HK-2 (cell line): ENCODE measurements around the gene STIP1.

Experiments
- DNase-seq: peaks from one replicate; pipeline ENCODE4 v3.0.0-alpha.2; 2018; ENCODE audit not compliant: unreplicated experiment

The STIP1 gene

DNA sequence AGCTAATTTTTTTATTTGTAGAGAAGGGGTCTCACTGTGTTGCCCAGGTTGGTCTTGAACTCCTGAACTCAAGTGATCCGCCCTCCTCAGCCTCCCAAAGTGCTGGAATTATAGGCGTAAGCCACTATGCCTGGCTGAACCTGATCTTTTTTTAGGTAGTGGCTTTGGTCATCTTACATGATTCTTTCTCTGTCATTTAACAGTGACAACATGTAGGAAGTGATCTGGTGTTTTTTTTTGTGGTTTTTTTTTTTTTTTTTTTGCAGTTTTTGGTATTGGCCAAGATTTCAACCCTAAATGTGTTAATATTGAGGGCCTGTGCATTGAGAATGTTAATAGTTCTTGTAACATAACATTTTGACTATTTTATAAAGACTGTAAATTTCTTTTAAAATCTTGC is 12.5 kb downstream of the STIP1 start:
- DNase-seq: no peak

DNA sequence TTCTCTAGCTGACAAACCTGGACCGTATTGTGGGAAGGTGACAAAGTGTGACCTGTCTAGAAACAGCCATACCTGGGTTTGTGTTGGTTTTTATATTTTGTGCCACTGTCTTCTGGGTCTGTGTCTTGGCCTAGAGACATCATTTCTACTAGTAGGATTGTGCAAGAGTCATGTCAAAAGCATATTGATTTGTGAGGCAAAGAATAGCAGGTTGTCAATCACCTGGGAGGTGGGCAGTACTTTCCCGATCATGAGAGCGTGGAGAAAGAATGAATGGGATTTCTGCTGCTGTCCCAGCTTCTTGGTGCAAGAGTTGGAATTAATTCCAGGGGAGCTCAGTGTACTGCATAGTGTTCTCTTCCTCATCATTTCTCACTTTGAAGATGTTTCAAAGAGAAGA is 15.6 kb downstream of the STIP1 start:
- DNase-seq: no peak

DNA sequence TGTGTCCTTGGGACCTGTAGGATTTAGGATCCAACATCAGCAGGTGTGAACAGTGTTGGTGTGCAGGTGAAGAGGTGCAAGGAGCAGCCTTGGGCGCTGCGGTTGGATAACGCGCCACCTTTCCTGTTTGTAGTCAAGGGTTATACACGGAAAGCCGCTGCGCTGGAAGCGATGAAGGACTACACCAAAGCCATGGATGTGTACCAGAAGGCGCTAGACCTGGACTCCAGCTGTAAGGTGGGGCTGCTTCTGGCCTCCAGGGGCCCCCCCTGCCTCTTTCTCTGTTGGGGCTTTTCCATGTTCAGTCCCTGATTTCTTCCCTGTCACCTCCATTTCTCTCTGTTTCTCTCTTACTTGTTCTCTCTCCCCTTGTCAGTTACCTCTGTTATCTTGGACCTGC is 17.0 kb downstream of the STIP1 start:
- DNase-seq: no peak

DNA sequence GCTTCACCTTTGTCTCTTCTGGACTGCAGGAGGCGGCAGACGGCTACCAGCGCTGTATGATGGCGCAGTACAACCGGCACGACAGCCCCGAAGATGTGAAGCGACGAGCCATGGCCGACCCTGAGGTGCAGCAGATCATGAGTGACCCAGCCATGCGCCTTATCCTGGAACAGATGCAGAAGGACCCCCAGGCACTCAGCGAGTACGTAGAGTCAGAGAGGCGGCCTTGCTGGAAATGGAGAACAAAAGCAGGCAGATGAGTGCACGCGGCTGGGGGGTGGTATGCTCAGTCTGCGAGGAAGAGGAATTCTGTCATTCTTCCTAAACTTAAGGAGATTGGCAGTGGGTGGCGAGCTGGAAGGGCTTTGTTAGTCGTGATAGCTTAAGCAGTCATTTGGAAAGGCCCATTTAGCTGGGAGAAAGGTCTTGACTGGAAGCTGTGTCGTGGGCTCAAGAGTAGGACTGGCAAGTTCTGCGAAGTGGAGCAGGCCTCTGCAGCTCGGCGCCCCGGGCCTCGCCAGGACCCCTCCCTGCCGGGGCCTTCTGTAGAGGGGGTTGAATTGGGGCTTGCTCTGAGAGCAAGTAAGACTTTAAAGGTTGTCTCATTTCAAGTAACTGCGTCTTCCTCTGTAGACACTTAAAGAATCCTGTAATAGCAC is 17.6 kb downstream of the STIP1 start:
- no peak for DNase-seq

DNA sequence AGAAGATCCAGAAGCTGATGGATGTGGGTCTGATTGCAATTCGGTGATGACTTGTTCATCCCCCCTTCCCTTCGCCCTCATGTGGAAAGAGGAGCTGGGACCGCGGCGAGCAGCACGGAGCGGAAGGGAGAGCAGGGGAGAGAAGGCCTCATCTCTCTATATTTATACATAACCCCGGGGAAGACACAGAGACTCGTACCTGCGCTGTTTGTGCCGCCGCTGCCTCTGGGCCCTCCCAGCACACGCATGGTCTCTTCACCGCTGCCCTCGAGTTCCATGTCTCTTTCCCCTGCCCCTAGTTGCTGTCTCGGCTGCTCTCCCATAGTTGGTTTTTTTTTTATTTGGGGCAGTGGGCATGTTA is 18.1 kb downstream of the STIP1 start:
- DNase-seq: no peak

DNA sequence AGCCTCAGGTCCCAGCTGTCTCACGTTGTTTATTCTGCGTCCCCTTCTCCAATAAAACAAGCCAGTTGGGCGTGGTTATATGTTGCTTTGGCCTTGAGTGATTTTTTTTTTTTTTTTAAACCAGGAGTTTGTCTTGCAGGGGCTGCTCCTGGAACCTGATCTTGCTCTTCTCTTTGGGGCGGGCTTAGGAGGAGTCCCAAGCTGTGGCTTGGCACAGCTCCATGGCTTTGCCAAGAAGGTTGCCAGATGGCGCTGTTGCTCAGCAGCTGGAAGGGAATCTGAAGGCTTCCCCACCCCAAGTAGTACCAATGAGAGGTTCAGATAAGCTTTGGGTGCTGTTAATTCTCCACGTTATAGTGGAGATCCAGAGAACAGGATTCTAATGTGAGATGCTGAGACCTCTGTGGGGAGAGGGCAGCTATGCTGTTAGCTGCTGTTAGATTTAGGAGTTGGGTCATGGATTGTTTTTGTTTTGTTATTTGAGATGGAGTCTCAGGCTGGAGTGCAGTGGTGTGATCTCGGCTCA is 18.6 kb downstream of the STIP1 start:
- DNase-seq: peak; percentile 68

DNA sequence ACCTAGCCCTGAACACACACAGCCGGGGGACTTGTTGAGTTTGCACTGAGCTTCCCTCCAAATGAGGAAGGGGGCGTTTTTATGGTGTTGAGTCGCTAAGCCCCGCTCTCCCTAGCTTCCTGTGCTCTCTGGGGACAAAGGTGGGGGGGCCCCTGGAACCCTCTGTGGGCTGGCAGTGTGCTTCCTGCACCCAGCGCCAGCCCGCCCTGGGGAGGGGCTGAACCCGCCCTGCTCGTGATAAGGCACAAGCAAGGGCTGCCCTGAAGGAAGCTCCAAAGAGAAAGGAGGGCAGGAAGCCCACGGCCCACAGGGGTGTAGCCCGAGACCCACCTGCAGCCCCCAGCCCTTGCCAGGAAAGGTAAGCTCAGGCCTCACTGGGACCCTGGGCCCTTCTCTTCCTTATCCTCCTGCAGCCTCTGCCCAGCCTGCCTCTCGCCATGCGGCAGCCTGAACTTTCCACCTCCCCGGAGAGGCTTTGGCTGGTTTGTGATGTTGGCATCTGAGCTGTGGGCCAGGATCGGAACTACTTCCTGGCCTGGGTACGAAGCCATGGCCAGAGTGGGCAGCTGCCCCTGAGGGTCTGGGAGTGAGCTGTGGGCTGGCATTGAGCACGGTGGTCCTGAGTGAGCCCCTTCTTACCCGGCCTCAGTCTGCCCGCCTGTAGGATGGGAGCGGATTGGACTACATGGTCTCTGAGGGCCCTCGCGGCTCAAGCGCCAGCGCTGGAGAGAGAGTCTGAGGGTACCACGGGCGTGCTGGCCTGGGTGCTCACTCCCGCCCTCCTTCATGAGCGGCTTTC is 20.7 kb downstream of the STIP1 start, which contains the start of gene FERMT3:
Gene FERMT3 (plus strand): TSS at position 265 of the 799 bp plus-strand sequence. CDS start 644 bp downstream, outside the sequence.
- no peak for DNase-seq

DNA sequence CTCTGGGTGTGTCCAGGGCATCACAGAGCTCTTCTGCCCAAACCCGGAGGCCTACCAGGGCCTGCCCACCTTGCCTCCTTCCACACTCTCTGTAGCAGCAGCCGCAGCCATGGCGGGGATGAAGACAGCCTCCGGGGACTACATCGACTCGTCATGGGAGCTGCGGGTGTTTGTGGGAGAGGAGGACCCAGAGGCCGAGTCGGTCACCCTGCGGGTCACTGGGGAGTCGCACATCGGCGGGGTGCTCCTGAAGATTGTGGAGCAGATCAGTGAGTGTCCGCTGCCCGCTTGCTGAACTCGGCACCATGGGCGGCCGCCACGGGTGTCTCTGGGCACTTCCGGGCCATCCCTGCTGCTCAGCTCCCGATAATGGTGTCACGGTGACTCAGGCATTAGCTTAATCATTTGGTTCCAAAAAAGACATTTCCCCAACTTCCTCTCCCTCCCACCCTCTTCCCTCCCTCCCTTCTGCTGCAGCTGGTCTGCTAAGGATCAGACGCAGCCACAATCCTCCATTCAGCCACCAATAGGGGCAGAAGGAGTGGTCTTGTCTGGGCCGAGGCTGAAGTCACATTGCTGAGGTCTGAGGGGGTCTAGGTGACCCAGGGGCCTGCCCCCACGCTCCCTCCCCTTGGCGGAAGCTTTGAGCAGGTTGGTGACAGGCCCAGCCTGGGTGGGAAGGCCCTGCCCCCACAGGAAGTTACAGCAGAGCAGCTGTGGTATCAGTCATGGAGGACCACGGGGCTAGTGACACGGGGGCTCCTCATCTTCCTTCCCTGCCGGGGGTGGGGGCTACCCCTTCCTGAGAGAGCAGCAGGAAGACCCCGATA is 21.5 kb downstream of the STIP1 start:
- no peak for DNase-seq

DNA sequence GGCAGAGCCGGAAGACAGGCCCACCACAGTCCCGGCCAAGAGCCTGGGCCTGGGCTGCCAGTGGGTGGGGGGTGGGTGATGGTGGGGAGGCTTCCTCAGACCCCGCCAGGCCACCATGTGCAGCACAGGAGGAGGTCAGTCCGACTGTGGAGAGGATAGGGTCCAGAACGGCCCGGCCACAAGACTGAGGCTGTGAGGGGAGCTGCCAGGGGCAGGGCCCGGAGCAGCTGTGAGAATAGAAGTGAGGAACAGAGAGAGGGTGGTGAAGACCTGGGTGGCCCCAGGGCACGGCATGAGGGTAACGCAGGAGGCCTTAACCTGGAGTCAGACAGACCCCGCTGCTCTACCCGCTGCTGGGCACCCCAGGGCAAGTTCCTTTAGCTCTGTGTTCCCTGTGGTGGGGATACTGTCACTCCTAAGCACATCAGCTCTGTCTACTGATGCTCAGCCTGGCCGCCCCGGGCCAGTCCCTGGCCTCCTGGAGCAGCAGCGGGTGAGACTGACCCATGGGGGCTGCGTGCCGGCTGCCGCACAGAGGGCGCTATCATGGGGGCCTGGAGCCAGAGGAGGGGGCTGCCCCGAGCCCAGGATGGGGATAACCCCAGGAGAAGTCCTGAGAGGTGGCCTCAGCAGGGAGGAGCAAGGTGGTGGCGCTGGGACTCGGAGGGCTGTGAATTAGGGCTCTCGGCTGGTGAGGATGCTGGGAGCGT is 22.3 kb downstream of the STIP1 start:
- DNase-seq: no peak

DNA sequence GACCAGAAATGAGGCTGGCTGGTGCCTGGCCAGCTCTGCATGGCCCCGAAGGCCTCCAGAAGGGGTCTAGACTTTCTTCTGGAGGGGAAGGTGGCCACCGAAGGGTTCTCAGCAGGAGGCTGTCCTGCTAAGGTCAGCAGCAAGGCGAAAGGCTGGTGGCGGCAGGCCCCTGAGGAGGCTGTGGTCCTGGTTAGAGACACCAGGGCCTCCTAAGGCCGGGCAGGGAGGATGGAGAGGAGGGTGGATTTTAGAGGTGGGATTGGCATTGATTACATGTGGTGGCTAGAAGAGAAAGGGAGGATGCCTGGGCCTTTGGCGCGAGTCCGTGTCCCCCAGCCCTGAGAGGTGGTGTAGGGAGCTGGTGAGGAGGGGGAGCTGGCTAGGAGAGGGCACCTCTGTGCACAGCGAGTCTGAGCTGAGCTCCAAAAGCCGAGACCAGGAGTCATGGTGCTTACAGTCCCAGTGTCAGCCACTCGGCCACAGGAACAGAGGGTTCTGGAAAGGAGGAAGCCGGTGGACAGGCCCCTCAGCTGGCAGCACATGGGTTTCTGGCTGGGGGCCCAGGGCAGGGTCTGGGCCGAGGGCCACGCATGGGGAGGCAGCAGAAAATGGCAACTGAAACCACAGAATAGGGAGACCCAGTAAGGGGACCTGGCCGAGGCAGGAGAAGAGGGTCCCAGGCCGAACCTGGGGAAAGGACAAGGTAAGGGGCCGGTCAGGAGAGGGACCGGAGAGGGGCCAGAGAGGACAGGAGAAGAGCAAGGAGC is 23.0 kb downstream of the STIP1 start:
- no peak for DNase-seq

DNA sequence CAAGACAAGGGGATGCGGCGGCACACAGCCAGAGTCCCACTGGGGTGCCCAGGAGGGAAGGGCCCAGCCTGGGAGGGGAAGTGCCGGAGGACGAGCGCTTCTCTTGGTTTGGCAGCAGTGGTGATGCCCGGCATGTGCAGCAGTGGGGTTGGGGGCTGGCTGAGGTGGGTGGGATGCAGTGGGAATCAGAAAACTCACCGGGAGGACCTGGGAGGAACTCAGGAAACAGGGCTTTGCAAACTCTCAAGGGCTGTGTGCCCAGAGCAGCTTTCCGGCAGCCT is 23.5 kb downstream of the STIP1 start:
- DNase-seq: no peak

DNA sequence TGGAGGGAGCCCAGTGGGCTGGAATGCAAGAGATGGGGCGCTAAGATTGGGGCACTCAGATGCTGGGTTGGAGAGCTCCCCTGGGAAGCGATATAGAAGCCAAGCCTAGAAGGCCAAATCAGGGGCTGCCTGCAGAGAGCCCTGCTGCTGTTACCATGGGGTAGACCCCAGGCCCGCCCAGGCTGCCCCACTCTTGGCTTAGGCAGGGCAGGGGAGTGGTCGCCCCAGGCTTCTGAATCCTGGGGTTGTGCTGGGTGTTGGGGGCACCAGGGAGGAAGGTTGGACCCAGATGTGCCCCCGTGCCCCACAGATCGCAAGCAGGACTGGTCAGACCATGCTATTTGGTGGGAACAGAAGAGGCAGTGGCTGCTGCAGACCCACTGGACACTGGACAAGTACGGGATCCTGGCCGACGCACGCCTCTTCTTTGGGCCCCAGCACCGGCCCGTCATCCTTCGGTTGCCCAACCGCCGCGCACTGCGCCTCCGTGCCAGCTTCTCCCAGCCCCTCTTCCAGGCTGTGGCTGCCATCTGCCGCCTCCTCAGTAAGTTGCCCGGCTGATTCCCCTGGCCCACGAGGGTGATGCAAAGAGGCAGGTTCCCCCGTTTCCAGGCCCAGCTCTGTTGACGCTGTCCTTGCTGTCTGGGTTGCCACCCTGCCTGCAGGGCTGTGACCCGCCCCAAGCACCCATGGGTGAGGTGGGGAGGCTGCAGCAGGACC is 24.5 kb downstream of the STIP1 start:
- DNase-seq: no peak

DNA sequence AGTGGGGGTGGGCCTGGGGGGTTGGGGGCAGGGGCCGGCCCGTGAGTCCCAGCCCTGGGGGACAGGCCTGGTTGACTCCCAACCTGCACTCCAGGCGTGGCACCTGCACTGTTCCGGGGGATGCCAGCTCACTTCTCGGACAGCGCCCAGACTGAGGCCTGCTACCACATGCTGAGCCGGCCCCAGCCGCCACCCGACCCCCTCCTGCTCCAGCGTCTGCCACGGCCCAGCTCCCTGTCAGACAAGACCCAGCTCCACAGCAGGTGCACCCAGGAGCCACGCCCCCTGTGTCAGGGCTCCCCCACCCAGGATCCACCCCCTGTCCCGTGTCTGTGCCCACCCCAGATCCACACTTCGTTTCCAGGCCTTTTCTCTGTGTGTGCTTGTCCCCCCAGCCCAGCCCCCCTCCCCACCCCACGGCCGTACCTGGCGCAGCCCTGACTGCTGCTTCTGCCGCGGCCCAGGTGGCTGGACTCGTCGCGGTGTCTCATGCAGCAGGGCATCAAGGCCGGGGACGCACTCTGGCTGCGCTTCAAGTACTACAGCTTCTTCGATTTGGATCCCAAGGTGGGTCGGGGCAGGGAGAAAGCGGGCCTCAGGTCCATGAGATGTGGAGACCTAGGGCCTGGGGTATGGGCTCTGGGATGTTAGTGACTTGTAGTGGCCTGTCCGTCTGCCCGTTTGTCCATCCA is 25.4 kb downstream of the STIP1 start:
- DNase-seq: no peak

DNA sequence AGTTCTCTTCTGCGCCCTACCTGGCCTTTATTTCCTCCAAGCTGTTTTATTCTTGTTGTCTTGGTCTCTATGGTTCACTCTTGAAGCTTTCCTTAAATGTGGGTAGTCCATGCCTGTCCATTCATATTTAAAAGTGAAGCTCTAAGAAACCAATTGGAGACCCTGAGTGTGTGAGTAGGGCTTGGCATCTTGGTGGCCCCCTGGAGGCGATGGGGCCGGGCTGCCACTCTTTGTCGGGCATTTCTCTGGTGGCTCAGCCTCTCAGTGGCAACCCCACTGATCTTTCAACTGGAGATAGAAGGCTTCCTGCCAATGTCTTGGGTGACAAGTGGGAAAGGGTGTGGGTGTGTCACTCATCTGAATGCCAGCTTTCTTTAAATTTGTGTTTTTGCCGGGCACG is 30.9 kb downstream of the STIP1 start:
- DNase-seq: no peak

DNA sequence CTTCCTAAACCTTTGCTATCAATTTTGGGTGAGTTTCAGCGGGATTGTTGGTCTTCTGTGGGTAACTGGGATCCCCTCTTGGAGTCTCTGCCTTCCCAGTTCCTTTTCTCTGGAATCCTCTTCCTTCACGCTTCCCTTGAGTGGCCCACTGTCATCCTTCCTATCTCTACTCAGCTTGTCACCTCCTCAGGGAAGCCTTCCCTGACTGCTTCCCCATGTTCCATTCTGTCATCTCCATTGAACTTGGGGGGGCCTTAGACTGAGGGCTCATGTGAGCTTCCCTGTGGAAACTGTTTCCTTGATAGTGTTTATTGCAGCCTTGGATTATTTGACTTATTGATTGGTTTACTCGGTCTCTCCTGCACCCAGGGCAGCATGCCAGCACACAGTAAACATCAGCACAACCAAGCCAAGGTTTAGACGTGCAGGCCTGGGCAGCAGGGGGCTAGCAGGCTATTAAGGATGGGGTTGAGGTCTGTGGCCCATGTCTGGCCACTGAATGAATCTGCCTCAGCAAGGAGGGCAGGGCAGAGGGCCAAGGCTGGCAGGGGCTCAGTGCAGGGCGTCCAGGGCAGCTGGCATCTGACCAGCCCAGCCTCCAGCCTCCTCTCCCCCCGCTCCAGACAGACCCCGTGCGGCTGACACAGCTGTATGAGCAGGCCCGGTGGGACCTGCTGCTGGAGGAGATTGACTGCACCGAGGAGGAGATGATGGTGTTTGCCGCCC is 32.8 kb downstream of the STIP1 start:
- no peak for DNase-seq

DNA sequence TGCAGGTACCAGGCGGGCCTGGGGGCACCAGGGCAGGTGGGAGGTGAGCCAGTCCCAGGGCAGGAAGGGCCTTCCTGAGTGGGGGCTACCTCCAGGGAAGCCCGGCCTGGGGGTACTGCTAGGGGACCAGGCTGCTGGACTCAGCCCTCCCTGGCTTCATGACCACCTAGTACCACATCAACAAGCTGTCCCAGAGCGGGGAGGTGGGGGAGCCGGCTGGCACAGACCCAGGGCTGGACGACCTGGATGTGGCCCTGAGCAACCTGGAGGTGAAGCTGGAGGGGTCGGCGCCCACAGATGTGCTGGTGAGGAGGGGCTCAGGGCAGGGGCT is 33.3 kb downstream of the STIP1 start:
- no peak for DNase-seq

DNA sequence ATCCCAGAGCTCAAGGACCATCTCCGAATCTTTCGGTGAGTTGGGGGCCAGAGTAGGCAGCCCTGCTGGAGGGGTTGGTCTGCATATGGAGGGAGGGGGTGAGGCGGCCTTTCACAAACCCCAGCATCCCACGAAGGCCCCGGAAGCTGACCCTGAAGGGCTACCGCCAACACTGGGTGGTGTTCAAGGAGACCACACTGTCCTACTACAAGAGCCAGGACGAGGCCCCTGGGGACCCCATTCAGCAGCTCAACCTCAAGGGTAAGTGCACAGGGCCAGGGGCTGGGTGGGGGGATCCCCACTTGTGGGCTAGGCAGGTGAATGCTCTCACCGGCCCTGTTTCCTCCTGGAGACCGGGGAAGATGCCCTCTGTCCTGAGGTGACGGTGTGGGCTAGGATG is 33.8 kb downstream of the STIP1 start:
- no peak for DNase-seq

DNA sequence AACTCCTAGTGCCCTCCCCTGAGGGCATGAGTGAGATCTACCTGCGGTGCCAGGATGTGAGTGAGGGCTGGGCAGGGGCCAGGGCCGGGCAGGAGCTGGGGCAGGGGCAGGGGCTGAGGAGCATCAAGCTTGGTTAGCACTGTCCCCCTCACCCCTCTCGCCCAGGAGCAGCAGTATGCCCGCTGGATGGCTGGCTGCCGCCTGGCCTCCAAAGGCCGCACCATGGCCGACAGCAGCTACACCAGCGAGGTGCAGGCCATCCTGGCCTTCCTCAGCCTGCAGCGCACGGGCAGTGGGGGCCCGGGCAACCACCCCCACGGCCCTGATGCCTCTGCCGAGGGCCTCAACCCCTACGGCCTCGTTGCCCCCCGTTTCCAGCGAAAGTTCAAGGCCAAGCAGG is 34.3 kb downstream of the STIP1 start:
- no peak for DNase-seq

DNA sequence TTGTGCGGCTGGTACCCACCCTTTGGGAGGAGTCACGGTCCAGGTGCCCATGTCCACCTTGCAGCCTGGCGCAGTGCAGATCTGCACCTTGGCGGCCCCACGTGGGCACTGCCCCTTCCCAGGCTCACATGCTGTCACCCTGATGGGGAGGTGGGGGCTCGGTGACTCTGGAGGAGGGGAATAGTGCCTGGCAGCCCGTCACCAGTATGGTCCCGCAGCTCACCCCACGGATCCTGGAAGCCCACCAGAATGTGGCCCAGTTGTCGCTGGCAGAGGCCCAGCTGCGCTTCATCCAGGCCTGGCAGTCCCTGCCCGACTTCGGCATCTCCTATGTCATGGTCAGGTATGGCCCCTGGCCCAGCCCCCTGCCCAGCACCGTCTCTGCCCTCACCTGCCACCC is 34.8 kb downstream of the STIP1 start:
- DNase-seq: no peak

DNA sequence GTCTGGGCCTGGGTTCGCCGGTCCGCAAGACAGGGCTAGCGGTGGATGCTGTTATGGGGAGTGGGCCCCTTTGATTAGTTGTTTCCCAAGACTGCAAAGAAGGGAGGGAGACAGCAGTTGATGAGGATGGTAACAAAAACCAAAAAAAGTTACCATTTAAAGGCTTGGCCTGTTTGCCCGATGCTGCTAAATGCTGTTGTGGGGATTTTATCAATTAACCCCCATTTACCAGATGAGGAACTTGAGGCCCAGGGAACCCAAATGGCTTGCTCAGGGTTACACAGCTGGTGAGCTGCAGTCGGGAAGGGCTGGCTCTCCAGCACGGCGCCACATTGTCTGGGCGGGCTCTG is 36.7 kb downstream of the STIP1 start:
- DNase-seq: no peak
